B cell (primary cell): ENCODE data around the gene LCN9. TPM values are rescaled to one million over a fixed set of nuclear protein-coding genes. Genes with fewer than 3 reads are reported as not detected.

ENCODE experiments used
- ATAC-seq: fragments of 200-7000 bp; cut with Tn5 transposase; one replicate; pipeline ENCODE4 v1.10.0; 2021; ENCODE audit warnings: low read depth, mild to moderate bottlenecking, moderate number of reproducible peaks, moderate library complexity
- CTCF ChIA-PET: fragments of 350-600 bp; sonication (Branson Sonifier 250); formaldehyde crosslinking; loops from one replicate; lab custom pipeline; 2021; ENCODE audit warnings: antibody characterized with exemption, inconsistent platforms; lab: Charles Lee
- POLR2A ChIA-PET: fragments of 350-600 bp; sonication (Branson Sonifier 250); formaldehyde crosslinking; loops from one replicate; lab custom pipeline; 2021; ENCODE audit warnings: antibody characterized with exemption; lab: Charles Lee
- DNase-seq: peaks from one replicate; pipeline ENCODE4 v3.0.0; 2013
- H2AFZ ChIP-seq: 2 replicates; pipeline ENCODE4 v1.6.1; 2012; ENCODE audit warnings: mild to moderate bottlenecking, low read depth, low read length; ENCODE audit not compliant: insufficient read depth, poor library complexity, severe bottlenecking
- H3K27ac ChIP-seq, 2 donors: 1 replicate in 1 of 2; 2 replicates in 1 of 2; pipeline ENCODE4 v1.5.1; 2012 to 2013; ENCODE audit warnings: low read length in 2 of 2, mild to moderate bottlenecking in 2 of 2, moderate library complexity in 1 of 2
- H3K27me3 ChIP-seq, 4 experiments: fragments of 200-600 bp in 1 of 4; sonication (generic) in 1 of 4; replicated peaks in 1 of 4; 1 replicate in 2 of 4; 2 replicates in 2 of 4; pipeline versions ENCODE4 v1.6.1 to v1.7.0; 2013 to 2016; ENCODE audit warnings: low read length in 3 of 4, mild to moderate bottlenecking in 2 of 4, mixed read lengths in 1 of 4, moderate library complexity in 1 of 4; ENCODE audit not compliant: insufficient read depth in 4 of 4, control insufficient read depth in 3 of 4; ENCODE audit errors: control extremely low read depth in 1 of 4
- H3K36me3 ChIP-seq, 2 experiments: replicated peaks in 1 of 2; 1 replicate in 1 of 2; 2 replicates in 1 of 2; pipeline versions ENCODE4 v1.6.1 to v1.7.1; 2013; ENCODE audit warnings: low read length in 1 of 2; ENCODE audit not compliant: insufficient read depth in 2 of 2, control insufficient read depth in 1 of 2; ENCODE audit errors: control extremely low read depth in 1 of 2, extremely low read depth in 1 of 2
- H3K4me1 ChIP-seq, 2 donors: fragments of 200-600 bp in 1 of 2; sonication (generic) in 1 of 2; 1 replicate in 1 of 2; 2 replicates in 1 of 2; pipeline versions ENCODE4 v1.5.1 to v1.6.1; 2013 to 2017; ENCODE audit warnings: low read length in 2 of 2; ENCODE audit not compliant: control insufficient read depth in 2 of 2, insufficient read depth in 2 of 2
- H3K4me2 ChIP-seq: replicated peaks from 2 replicates; pipeline ENCODE3; 2012; ENCODE audit warnings: mild to moderate bottlenecking, low read depth, low read length; ENCODE audit not compliant: poor library complexity, severe bottlenecking
- H3K4me3 ChIP-seq, 5 experiments: fragments of 200-600 bp in 1 of 5; sonication (generic) in 1 of 5; 1 replicate in 3 of 5; 2 replicates in 2 of 5; pipeline versions ENCODE4 v1.5.1 to v1.7.0; 2011 to 2016; ENCODE audit warnings: low read length in 4 of 5, mild to moderate bottlenecking in 4 of 5, low read depth in 2 of 5, control low read depth in 1 of 5, moderate library complexity in 1 of 5; ENCODE audit not compliant: insufficient read depth in 1 of 5; ENCODE audit errors: control extremely low read depth in 1 of 5, extremely low read depth in 1 of 5
- H3K79me2 ChIP-seq: fragments of 200-600 bp; sonication (generic); one replicate; pipeline ENCODE4 v1.6.0; 2016; ENCODE audit warnings: low read length; ENCODE audit not compliant: control insufficient read depth, insufficient read depth
- H3K9ac ChIP-seq: fragments of 200-600 bp; sonication (generic); 2 replicates; pipeline ENCODE4 v1.6.1; 2017; ENCODE audit warnings: mild to moderate bottlenecking, low read length, moderate library complexity
- H3K9me3 ChIP-seq, 3 donors: one replicate each; pipeline versions ENCODE4 v1.6.1 to v1.7.1; 2013; ENCODE audit warnings: low read length in 2 of 3; ENCODE audit not compliant: control insufficient read depth in 2 of 3, insufficient read depth in 1 of 3; ENCODE audit errors: control extremely low read depth in 1 of 3
- H4K20me1 ChIP-seq: 2 replicates; pipeline ENCODE4 v1.6.0; 2012; ENCODE audit warnings: mild to moderate bottlenecking, low read length; ENCODE audit not compliant: insufficient read depth, control insufficient read depth, poor library complexity, severe bottlenecking
- H3K27ac Mint-ChIP-seq: one replicate; pipeline ENCODE4 v1.8.0; 2021; ENCODE audit warnings: mixed read lengths
- H3K27me3 Mint-ChIP-seq: one replicate; pipeline ENCODE4 v1.8.0; 2021; ENCODE audit warnings: mixed read lengths
- H3K4me1 Mint-ChIP-seq: one replicate; pipeline ENCODE4 v1.8.0; 2021; ENCODE audit warnings: mixed read lengths
- H3K4me3 Mint-ChIP-seq: one replicate; pipeline ENCODE4 v1.8.0; 2021; ENCODE audit warnings: mixed read lengths
- H3K9me3 Mint-ChIP-seq: one replicate; pipeline ENCODE4 v1.8.0; 2022; ENCODE audit warnings: mixed read lengths; ENCODE audit not compliant: insufficient read depth
- EZH2 ChIP-seq: IDR thresholded peaks from 2 replicates; pipeline ENCODE4 v1.6.1; 2012; ENCODE audit warnings: borderline replicate concordance, low read depth, mild to moderate bottlenecking, moderate library complexity, low read length; ENCODE audit not compliant: insufficient read depth, poor library complexity, severe bottlenecking
- WGBS: methylation state at CpG from one replicate; pipeline ENCODE4 v1.1.5; 2013; ENCODE audit warnings: missing lambda C conversion rate; ENCODE audit not compliant: insufficient coverage; 5-methylcytosine and 5-hydroxymethylcytosine counted together
- intact Hi-C: fragments of 100-400 bp; cut with micrococcal nuclease; formaldehyde crosslinking; loops from one replicate; pipeline ENCODE4 v1.10.0; 2022
- polyA plus RNA-seq: library from polyadenylated mRNA; depleted of rRNA; stranded (reverse); fragments of >200 nt; gene quantifications from 2 replicates; pipeline ENCODE4 v1.2.3, GENCODE V29; 2012
- total RNA-seq, 2 donors: library from RNA; stranded (reverse); fragments of 120-200 nt in 1 of 2; gene quantifications; 1 replicate in 1 of 2; 2 replicates in 1 of 2; pipeline versions ENCODE4 v1.2.3 to v1.2.4, GENCODE V29; 2013 to 2022
- TF ChIP-seq, protein P1 (sequence below): fragments of 200-600 bp; IDR thresholded peaks from one replicate; pipeline ENCODE4 v1.8.0; 2022; ENCODE audit warnings: antibody characterized with exemption, mild to moderate bottlenecking

The LCN9 gene
- total and polyA plus RNA-seq, 2 donors (not counting 1 experiment from before 2014, with no cell fraction given), result not detected

DNA sequence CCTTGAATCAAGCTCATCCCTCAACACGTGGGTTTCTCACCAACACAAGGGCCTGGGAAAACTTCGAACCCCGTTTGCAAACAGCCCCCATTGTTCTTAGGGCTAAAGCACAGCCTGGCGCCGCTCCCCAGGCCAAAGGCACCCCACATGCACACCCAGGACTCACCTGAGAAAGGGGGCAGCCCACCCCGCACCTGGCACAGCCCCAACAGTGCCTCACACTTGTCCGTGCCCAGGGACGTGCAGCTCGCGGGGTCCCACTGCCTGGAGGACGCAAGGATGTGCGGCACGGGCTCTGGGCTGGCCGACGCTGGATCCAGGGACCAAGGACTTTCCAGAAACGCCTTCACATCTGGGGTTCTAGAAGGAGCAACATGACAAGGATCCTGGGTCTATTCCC lies 33.3 kb downstream of the LCN9 start:
- no peak for TF ChIP-seq EZH2
- TF ChIP-seq, protein P1, sequence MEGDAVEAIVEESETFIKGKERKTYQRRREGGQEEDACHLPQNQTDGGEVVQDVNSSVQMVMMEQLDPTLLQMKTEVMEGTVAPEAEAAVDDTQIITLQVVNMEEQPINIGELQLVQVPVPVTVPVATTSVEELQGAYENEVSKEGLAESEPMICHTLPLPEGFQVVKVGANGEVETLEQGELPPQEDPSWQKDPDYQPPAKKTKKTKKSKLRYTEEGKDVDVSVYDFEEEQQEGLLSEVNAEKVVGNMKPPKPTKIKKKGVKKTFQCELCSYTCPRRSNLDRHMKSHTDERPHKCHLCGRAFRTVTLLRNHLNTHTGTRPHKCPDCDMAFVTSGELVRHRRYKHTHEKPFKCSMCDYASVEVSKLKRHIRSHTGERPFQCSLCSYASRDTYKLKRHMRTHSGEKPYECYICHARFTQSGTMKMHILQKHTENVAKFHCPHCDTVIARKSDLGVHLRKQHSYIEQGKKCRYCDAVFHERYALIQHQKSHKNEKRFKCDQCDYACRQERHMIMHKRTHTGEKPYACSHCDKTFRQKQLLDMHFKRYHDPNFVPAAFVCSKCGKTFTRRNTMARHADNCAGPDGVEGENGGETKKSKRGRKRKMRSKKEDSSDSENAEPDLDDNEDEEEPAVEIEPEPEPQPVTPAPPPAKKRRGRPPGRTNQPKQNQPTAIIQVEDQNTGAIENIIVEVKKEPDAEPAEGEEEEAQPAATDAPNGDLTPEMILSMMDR, result no peak
- H3K79me2 ChIP-seq, result no peaks in the 10 kb centered on the region
- H3K9ac ChIP-seq, result no peak overlapping the region
- H3K9me3 ChIP-seq, result peaks cover 0 to under 1% (median 0%) of the 10 kb centered on the region in 3 donors
- ChIA-PET CTCF (no interaction called here), POLR2A (no interaction called here)
- no peaks in the 10 kb centered on the region for H3K4me1 Mint-ChIP-seq
- no peak overlapping the region for H2AFZ ChIP-seq
- no peaks in the 10 kb centered on the region for H3K4me1 ChIP-seq
- H3K27ac Mint-ChIP-seq, result no peak overlapping the region
- no peak overlapping the region for H3K4me2 ChIP-seq
- no peaks in the 10 kb centered on the region for H3K27me3 Mint-ChIP-seq
- H3K27ac ChIP-seq, result no peak overlapping the region
- H3K4me3 ChIP-seq, result no peak overlapping the region
- ATAC-seq (no peak), DNase-seq (no peak)
- no peak overlapping the region for H3K4me3 Mint-ChIP-seq
- WGBS, result 80% methylated on average over 16 of the region's 16 CpGs
- no peaks in the 10 kb centered on the region for H3K27me3 ChIP-seq
- no peaks in the 10 kb centered on the region for H4K20me1 ChIP-seq
- intact Hi-C loops, result no loop called here
- H3K36me3 ChIP-seq, result no peaks in the 10 kb centered on the region
- no peaks in the 10 kb centered on the region for H3K9me3 Mint-ChIP-seq

DNA sequence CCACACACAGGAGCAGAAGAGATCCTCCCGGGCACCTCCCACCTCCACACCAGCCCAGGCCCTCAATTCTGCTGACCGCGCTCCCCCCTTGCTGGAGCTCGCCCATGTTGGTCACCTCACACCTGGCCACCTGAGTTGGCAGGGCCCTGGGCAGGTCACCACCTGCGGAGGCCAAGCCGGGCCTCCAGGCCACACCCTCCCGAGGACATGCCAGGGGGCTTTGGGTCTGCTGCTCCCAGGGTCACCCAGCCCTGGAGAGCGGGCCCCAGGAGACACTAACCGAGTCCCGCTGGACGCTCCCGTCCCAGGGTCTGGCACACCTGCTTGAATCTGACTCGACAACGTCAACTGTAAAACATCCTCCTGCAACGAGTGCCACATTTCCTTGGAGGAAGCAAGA lies 34.1 kb downstream of the LCN9 start:
- intact Hi-C loops, result no loop called here
- POLR2A ChIA-PET, result no interaction called here
- H3K4me1 Mint-ChIP-seq, result no peaks in the 10 kb centered on the region

More for the DNA sequence above, 34.1 kb downstream of the LCN9 start:
- DNase-seq (no peak), ATAC-seq (no peak)
- Mint-ChIP-seq H3K4me3 (no peak overlapping the region), H3K27me3 (no peaks in the 10 kb centered on the region), H3K27ac (no peak overlapping the region), H3K9me3 (no peaks in the 10 kb centered on the region)
- CTCF ChIA-PET, result no interaction called here
- no peak overlapping the region for H3K9ac ChIP-seq
- no peaks in the 10 kb centered on the region for H3K79me2 ChIP-seq
- H3K4me2 ChIP-seq, result no peak overlapping the region
- peaks cover 4 to 5% of the 10 kb centered on the region in 2 donors for H3K4me1 ChIP-seq
- no peak overlapping the region for H3K27ac ChIP-seq
- 89% methylated on average over 14 of the region's 15 CpGs for WGBS
- no peak overlapping the region for H3K4me3 ChIP-seq
- H3K9me3 ChIP-seq, result no peaks in the 10 kb centered on the region
- no peaks in the 10 kb centered on the region for H3K36me3 ChIP-seq
- no peak overlapping the region for H2AFZ ChIP-seq
- no peak for TF ChIP-seq EZH2
- TF ChIP-seq, protein P1, result no peak
- peaks cover 0 to 3% (median 0%) of the 10 kb centered on the region in 4 experiments for H3K27me3 ChIP-seq
- H4K20me1 ChIP-seq, result no peaks in the 10 kb centered on the region
